GM18507 (cell line): ENCODE results near the gene SLC2A8.
A peak's percentile ranks its signal among the peaks of the same experiment; 100 is the strongest.

Source experiments
- DNase-seq: peaks from one replicate; pipeline ENCODE4 v3.0.0; 2011; ENCODE audit warnings: low read depth; ENCODE audit not compliant: insufficient read length; ENCODE audit errors: extremely low spot score
- FAIRE-seq: peaks from 2 replicates; lab custom pipeline; 2011; peaks lifted over from hg19 to GRCh38; lab: Jason Lieb, UNC

SLC2A8 gene

GRCh38 chr9:127450830-127451607 lies 54.0 kb downstream of the SLC2A8 start, which contains the start of the genes LRSAM1 and RPL12:
TSS of gene LRSAM1 (plus strand) at chr9:127451510. CDS start at chr9:127454528, 3,018 bp downstream.
TSS of gene RPL12 (minus strand) at chr9:127451406. CDS start at chr9:127451317, 89 bp downstream.
- FAIRE-seq (peak; percentile 92), DNase-seq (peak; percentile 92)

- DNase-seq, result no peak
- no peak for FAIRE-seq
These were observed 54.6 kb downstream of the SLC2A8 start for GRCh38 chr9:127451608-127451857.

GRCh38 chr9:127451858-127452656 lies 55.1 kb downstream of the SLC2A8 start:
- DNase-seq (peak; percentile 35), FAIRE-seq (peak; percentile 73)

GRCh38 chr9:127452691-127453090 lies 55.7 kb downstream of the SLC2A8 start:
- FAIRE-seq (no peak), DNase-seq (no peak)

GRCh38 chr9:127455324-127455992 lies 58.5 kb downstream of the SLC2A8 start:
- DNase-seq (no peak), FAIRE-seq (peak; percentile 42)

GRCh38 chr9:127457191-127457878 lies 60.4 kb downstream of the SLC2A8 start:
- FAIRE-seq, result no peak
- no peak for DNase-seq
